Pancreas (tissue), 10 donors: ENCODE measurements around the gene ENTPD7. TPM values are rescaled to one million over a fixed set of nuclear protein-coding genes. Genes with fewer than 3 reads are reported as not detected.

Experiments
- ATAC-seq, 4 donors: fragments of 200-7000 bp; cut with Tn5 transposase; one replicate each; pipeline versions ENCODE4 v1.8.0 to v1.9.1; 2020; ENCODE audit warnings: mild to moderate bottlenecking in 4 of 4, moderate library complexity in 4 of 4
- DNase-seq, 6 donors: peaks; one replicate each; pipeline ENCODE4 v3.0.0-alpha.2; 2020
- FAIRE-seq: peaks from 2 replicates; lab custom pipeline; 2012; peaks lifted over from hg19 to GRCh38; lab: Jason Lieb, UNC
- H3K27ac ChIP-seq, 4 donors: fragments of 200-600 bp; sonication (generic); 1 replicate in 3 of 4; 2 replicates in 1 of 4; pipeline versions ENCODE4 v1.5.0 to v1.8.0; 2020
- H3K27me3 ChIP-seq, 4 donors: fragments of 200-600 bp; one replicate each; pipeline ENCODE4 v1.8.0; 2021
- H3K36me3 ChIP-seq, 3 donors: fragments of 200-600 bp; sonication (generic) in 1 of 3; one replicate each; pipeline versions ENCODE4 v1.5.0 to v1.8.0; 2020 to 2021
- H3K4me1 ChIP-seq, 3 donors: fragments of 200-600 bp; one replicate each; pipeline ENCODE4 v1.8.0; 2021
- H3K4me3 ChIP-seq, 4 donors: fragments of 200-600 bp; sonication (generic) in 2 of 4; one replicate each; pipeline versions ENCODE4 v1.5.0 to v1.8.0; 2020 to 2021
- H3K9me3 ChIP-seq, 4 donors: fragments of 200-600 bp; one replicate each; pipeline ENCODE4 v1.8.0; 2021
- CTCF ChIP-seq, 4 donors: fragments of 200-600 bp; sonication (generic) in 3 of 4; IDR thresholded peaks; one replicate each; pipeline versions ENCODE4 v1.5.0 to v1.8.0; 2021; ENCODE audit warnings: antibody characterized with exemption in 4 of 4
- WGBS, 2 donors: extraction: QIAGEN DNeasy Blood & Tissue Kit; methylation state at CpG; one replicate each; pipeline ENCODE4 v1.1.7; 2013; 5-methylcytosine and 5-hydroxymethylcytosine counted together
- intact Hi-C, 3 donors: fragments of 100-400 bp; cut with DNase I; formaldehyde crosslinking; loops; one replicate each; pipeline versions ENCODE4 v1.11.1 to v1.14.2; 2022
- polyA plus RNA-seq, 2 donors: library from polyadenylated mRNA; stranded (reverse); fragments of 200-250 nt; gene quantifications; one replicate each; pipeline ENCODE4 v1.2.3, GENCODE V29; 2013
- total RNA-seq, 6 donors: library from RNA; stranded (reverse); fragmentation: NEBNext Ultra II Directional in 4 of 6; extraction: Animal tissue kit (Norgen Biotek cat#: 25700) in 4 of 6; gene quantifications; one replicate each; pipeline versions ENCODE4 v1.2.1 to v1.2.4, GENCODE V29; 2021 to 2023
- donor health status: healthy with polysubstance abuse.
- donor health status: DM: no; HTN: no; CAD: no; lungs with moderate emphysema.
- donor health status: DM: no; HTN: no; CAD: no.
- donor health status: control.
- donor health status: control.
- donor health status: Bipolar disorder and iron deficiency.
- donor health status: DM: yes; HTN: yes; CAD: no.
- donor health status: DM: no; HTN: no; CAD: no.
- donor health status: DM: no; HTN: no; CAD: no.
- donor health status: DM: yes; HTN: yes; CAD: no.

ENTPD7 gene
- total and polyA plus RNA-seq, 8 donors, result 1.8 to 19.8 (median 11.3) TPM

DNA sequence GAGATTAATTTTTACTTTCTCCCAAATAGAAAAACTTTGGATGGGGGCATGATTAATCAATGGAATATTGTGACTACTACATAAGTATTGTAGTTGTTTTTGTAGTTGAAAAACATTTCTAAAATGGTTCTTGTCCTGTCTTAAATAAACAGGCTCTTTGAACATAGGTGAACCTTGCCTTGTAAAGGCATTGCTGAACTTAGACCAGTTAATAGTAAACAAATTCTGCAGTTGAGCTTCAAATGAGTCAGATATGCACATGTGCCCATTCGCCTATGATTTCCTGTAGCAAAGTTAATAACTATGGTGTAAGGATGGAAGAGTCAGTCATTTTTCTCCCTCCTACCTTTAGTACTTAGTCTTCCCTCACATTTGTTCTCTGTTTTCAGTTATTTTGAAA lies 95.4 kb downstream of the ENTPD7 start:
- ATAC-seq (no peak), DNase-seq (no peak), FAIRE-seq (no peak)
- Histone ChIP-seq H3K9me3 (no peaks in the 10 kb centered on the region), H3K4me3 (no peak overlapping the region), H3K27me3 (no peaks in the 10 kb centered on the region), H3K27ac (no peak overlapping the region), H3K4me1 (no peaks in the 10 kb centered on the region), H3K36me3 (peaks cover 0 to 48% (median 5%) of the 10 kb centered on the region in 3 donors)
- intact Hi-C loops, result no loop called here
- no peak for TF ChIP-seq CTCF (IDR thresholded peaks at IDR 0.05)
- WGBS, 2 donors, result 93 to 94% methylated on average over 1 of the region's 1 CpG

Other genes with a start within 250 kb of the ENTPD7 start
- gene GOT1, start 228.9 kb upstream of the ENTPD7 start, total RNA-seq, result 10 to 100 TPM in 4 of 6 donors, 1 to 10 TPM in 2; 8.0 to 34.0 (median 14.1) TPM
- gene GOT1, start 228.9 kb upstream of the ENTPD7 start, polyA plus RNA-seq, result 10 to 100 TPM in 1 of 2 donors, 1 to 10 TPM in 1; 9.6 to 27.1 TPM
- 1 to 10 TPM in 3 of 6 donors, under 1 TPM in 3; 0.28 to 2.3 (median 1.2) TPM for gene NKX2-3, start 126.6 kb upstream of the ENTPD7 start, total RNA-seq
- gene NKX2-3, start 126.6 kb upstream of the ENTPD7 start, polyA plus RNA-seq, result 1 to 10 TPM; 1.0 to 6.2 TPM
- gene SLC25A28, start 39.1 kb upstream of the ENTPD7 start, total RNA-seq, result 10 to 100 TPM; 18.8 to 29.1 (median 23.8) TPM
- 100 to 1,000 TPM in 1 of 2 donors, 10 to 100 TPM in 1; 88.7 to 128 TPM for gene SLC25A28, start 39.1 kb upstream of the ENTPD7 start, polyA plus RNA-seq
- gene COX15, start 72.6 kb downstream of the ENTPD7 start, total RNA-seq, result 10 to 100 TPM; 11.8 to 18.4 (median 16.6) TPM
- 10 to 100 TPM in 1 of 2 donors, 1 to 10 TPM in 1; 5.8 to 13.5 TPM for gene COX15, start 72.6 kb downstream of the ENTPD7 start, polyA plus RNA-seq
- gene CUTC, start 72.7 kb downstream of the ENTPD7 start, total RNA-seq, result 10 to 100 TPM in 1 of 6 donors, 1 to 10 TPM in 5; 5.4 to 10.0 (median 7.2) TPM
- 10 to 100 TPM; 13.2 to 14.5 TPM for gene CUTC, start 72.7 kb downstream of the ENTPD7 start, polyA plus RNA-seq
- 1 to 10 TPM in 3 of 6 donors, under 1 TPM in 3; 0.67 to 1.7 (median 1.1) TPM for gene ABCC2, start 123.1 kb downstream of the ENTPD7 start, total RNA-seq
- 1 to 10 TPM in 1 of 2 donors, under 1 TPM in 1; 0.91 to 1.4 TPM for gene ABCC2, start 123.1 kb downstream of the ENTPD7 start, polyA plus RNA-seq